Neural progenitor cell (in vitro differentiated cells): ENCODE results near the gene MCRIP2.

Experiments used
- CTCF ChIP-seq: fragments of 200-600 bp; sonication (generic); IDR thresholded peaks from 2 replicates; pipeline ENCODE4 v1.5.1; 2017; ENCODE audit warnings: antibody characterized with exemption, mild to moderate bottlenecking
- EZH2 ChIP-seq: fragments of 200-600 bp; sonication (generic); IDR thresholded peaks from 2 replicates; pipeline ENCODE4 v1.6.1; 2017; ENCODE audit warnings: antibody characterized with exemption, mild to moderate bottlenecking, moderate library complexity
- EZH2phosphoT487 ChIP-seq: fragments of 200-600 bp; sonication (generic); IDR thresholded peaks from 2 replicates; pipeline ENCODE4 v1.6.1; 2017; ENCODE audit warnings: antibody characterized with exemption

- TF ChIP-seq CTCF (no peak), EZH2 (no peak), EZH2phosphoT487 (no peak)
Measured at GRCh38 chr16:634996-635395, 6.6 kb upstream of the MCRIP2 start.
